Naive B cell (primary cell): ENCODE data around the gene SLC35A1. TPM values are rescaled to one million over a fixed set of nuclear protein-coding genes. Genes with fewer than 3 reads are reported as not detected.
"Not testable (repeated sequence)": the region's sequence is repeated elsewhere in the genome, so short reads cannot be mapped to it uniquely, and the experiment has no call there.

ENCODE experiments used
- ATAC-seq, 2 donors: fragments of 150-1000 bp; cut with Tn5 transposase; 2 replicates each; pipeline ENCODE4 v1.10.0; 2021; ENCODE audit warnings: low read depth in 2 of 2, mild to moderate bottlenecking in 2 of 2, moderate library complexity in 2 of 2
- DNase-seq: peaks from one replicate; pipeline ENCODE4 v3.0.0; 2022
- H3K27ac Mint-ChIP-seq, 6 donors: one replicate each; pipeline ENCODE4 v1.8.0; 2020 to 2022; ENCODE audit warnings: mild to moderate bottlenecking in 6 of 6, mixed read lengths in 6 of 6, moderate library complexity in 5 of 6, inconsistent platforms in 2 of 6
- H3K27me3 Mint-ChIP-seq, 3 donors: one replicate each; pipeline ENCODE4 v1.8.0; 2021 to 2022; ENCODE audit warnings: mixed read lengths in 3 of 3, mild to moderate bottlenecking in 1 of 3
- H3K36me3 Mint-ChIP-seq, 2 donors: one replicate each; pipeline ENCODE4 v1.8.0; 2020 to 2022; ENCODE audit warnings: mixed read lengths in 2 of 2, inconsistent platforms in 1 of 2, mild to moderate bottlenecking in 1 of 2
- H3K4me1 Mint-ChIP-seq, 3 donors: one replicate each; pipeline ENCODE4 v1.8.0; 2020 to 2022; ENCODE audit warnings: mixed read lengths in 3 of 3, inconsistent platforms in 1 of 3, mild to moderate bottlenecking in 1 of 3, moderate library complexity in 1 of 3
- H3K4me3 Mint-ChIP-seq, 8 donors: one replicate each; pipeline ENCODE4 v1.8.0; 2020 to 2022; ENCODE audit warnings: mild to moderate bottlenecking in 8 of 8, mixed read lengths in 8 of 8, moderate library complexity in 8 of 8, inconsistent platforms in 2 of 8
- H3K9me3 Mint-ChIP-seq, 7 donors: one replicate each; pipeline ENCODE4 v1.8.0; 2020 to 2022; ENCODE audit warnings: mixed read lengths in 7 of 7, mild to moderate bottlenecking in 5 of 7, inconsistent platforms in 2 of 7, moderate library complexity in 1 of 7
- polyA plus RNA-seq, 6 donors: library from polyadenylated mRNA; unstranded; fragments of 300-500 nt; fragmentation: Illumina TruSeq; gene quantifications; one replicate each; pipeline ENCODE4 v1.2.3, GENCODE V29; 2021; ENCODE audit warnings: low read depth in 6 of 6

Gene SLC35A1
- polyA plus RNA-seq, 6 donors from 2014 or later = 18.0 to 26.6 (median 25.4) TPM

GRCh38 chr6:87487555-87487954 lies 14.8 kb downstream of the SLC35A1 start:
- Mint-ChIP-seq H3K27ac (peak overlapping the region in 1 of 6 donors; percentile 70), H3K4me3 (no peak overlapping the region), H3K36me3 (peaks cover 0 to 11% of the 10 kb centered on the region in 2 donors), H3K4me1 (peaks cover 0 to 10% (median 5%) of the 10 kb centered on the region in 3 donors), H3K9me3 (no peaks in the 10 kb centered on the region), H3K27me3 (no peaks in the 10 kb centered on the region)
- ATAC-seq = no peak
- no peak for DNase-seq

- H3K9me3 Mint-ChIP-seq = not testable (repeated sequence)
Observed at GRCh38 chr6:87489326-87489725, 16.6 kb downstream of the SLC35A1 start.

GRCh38 chr6:87494761-87495422 lies 22.1 kb downstream of the SLC35A1 start:
- H3K9me3 Mint-ChIP-seq = no peaks in the 10 kb centered on the region
- ATAC-seq = peak; percentile 68 to 82
- peak overlapping the region in 4 of 8 donors; percentile 5 to 77 (median 64) for H3K4me3 Mint-ChIP-seq
- no peaks in the 10 kb centered on the region for H3K27me3 Mint-ChIP-seq
- peak; percentile 27 for DNase-seq
- peaks cover 0 to 18% (median 0%) of the 10 kb centered on the region in 3 donors for H3K4me1 Mint-ChIP-seq
- H3K27ac Mint-ChIP-seq = peak overlapping the region in 1 of 6 donors; percentile 27
- peaks cover 0 to 13% of the 10 kb centered on the region in 2 donors for H3K36me3 Mint-ChIP-seq

More at GRCh38 chr6:87489326-87489725, 16.6 kb downstream of the SLC35A1 start:
- not testable (repeated sequence) for H3K4me3 Mint-ChIP-seq, ATAC-seq, DNase-seq, H3K4me1 Mint-ChIP-seq, H3K27me3 Mint-ChIP-seq
- Mint-ChIP-seq H3K36me3 (peaks cover 0 to 13% of the 10 kb centered on the region in 2 donors), H3K27ac (peak overlapping the region in 1 of 6 donors; percentile 62)

- H3K27me3 Mint-ChIP-seq = no peaks in the 10 kb centered on the region
- ATAC-seq (no peak), DNase-seq (no peak)
- H3K27ac Mint-ChIP-seq = peak overlapping the region in 1 of 6 donors; percentile 81
- peaks cover 7 to 8% of the 10 kb centered on the region in 2 donors for H3K36me3 Mint-ChIP-seq
- H3K4me3 Mint-ChIP-seq = no peak overlapping the region
- no peaks in the 10 kb centered on the region for H3K9me3 Mint-ChIP-seq
- H3K4me1 Mint-ChIP-seq = peaks cover 0 to 18% (median 0%) of the 10 kb centered on the region in 3 donors
Observed at GRCh38 chr6:87498048-87498447, 25.3 kb downstream of the SLC35A1 start.

- H3K27ac Mint-ChIP-seq = no peak overlapping the region
- no peaks in the 10 kb centered on the region for H3K9me3 Mint-ChIP-seq
- peaks cover 6 to 8% of the 10 kb centered on the region in 2 donors for H3K36me3 Mint-ChIP-seq
Observed at GRCh38 chr6:87501809-87502572, 29.2 kb downstream of the SLC35A1 start.

GRCh38 chr6:87504441-87504840 lies 31.7 kb downstream of the SLC35A1 start:
- Mint-ChIP-seq H3K27me3 (no peaks in the 10 kb centered on the region), H3K9me3 (no peaks in the 10 kb centered on the region), H3K4me3 (no peak overlapping the region), H3K36me3 (peaks cover 6 to 8% of the 10 kb centered on the region in 2 donors), H3K27ac (peak overlapping the region in 3 of 6 donors; percentile 0 to 29 (median 4)), H3K4me1 (no peaks in the 10 kb centered on the region)
- ATAC-seq (no peak), DNase-seq (no peak)

More at GRCh38 chr6:87501809-87502572, 29.2 kb downstream of the SLC35A1 start:
- ATAC-seq = no peak
- Mint-ChIP-seq H3K4me1 (no peaks in the 10 kb centered on the region), H3K27me3 (no peaks in the 10 kb centered on the region), H3K4me3 (no peak overlapping the region)
- no peak for DNase-seq

GRCh38 chr6:87514831-87515230 lies 42.1 kb downstream of the SLC35A1 start:
- peak overlapping the region in 4 of 6 donors; percentile 28 to 69 (median 49) for H3K27ac Mint-ChIP-seq
- ATAC-seq (no peak), DNase-seq (no peak)
- no peaks in the 10 kb centered on the region for H3K9me3 Mint-ChIP-seq
- no peaks in the 10 kb centered on the region for H3K27me3 Mint-ChIP-seq
- peaks cover 0 to 4% (median 0%) of the 10 kb centered on the region in 3 donors for H3K4me1 Mint-ChIP-seq
- H3K36me3 Mint-ChIP-seq = peaks cover 0 to 14% of the 10 kb centered on the region in 2 donors
- no peak overlapping the region for H3K4me3 Mint-ChIP-seq

GRCh38 chr6:87518453-87518852 lies 45.7 kb downstream of the SLC35A1 start:
- Mint-ChIP-seq H3K27me3 (no peaks in the 10 kb centered on the region), H3K27ac (no peak overlapping the region), H3K9me3 (no peaks in the 10 kb centered on the region), H3K36me3 (peaks cover 0 to 24% of the 10 kb centered on the region in 2 donors), H3K4me3 (no peak overlapping the region), H3K4me1 (peaks cover 0 to 4% (median 0%) of the 10 kb centered on the region in 3 donors)
- no peak for DNase-seq
- no peak for ATAC-seq

- H3K27me3 Mint-ChIP-seq = no peaks in the 10 kb centered on the region
- no peak overlapping the region for H3K4me3 Mint-ChIP-seq
- no peaks in the 10 kb centered on the region for H3K9me3 Mint-ChIP-seq
- DNase-seq = no peak
- peak overlapping the region in 2 of 6 donors; percentile 34 to 69 for H3K27ac Mint-ChIP-seq
- no peak for ATAC-seq
- H3K4me1 Mint-ChIP-seq = no peaks in the 10 kb centered on the region
- peaks cover 4 to 28% of the 10 kb centered on the region in 2 donors for H3K36me3 Mint-ChIP-seq
Observed at GRCh38 chr6:87522686-87523085, 49.9 kb downstream of the SLC35A1 start.

- H3K4me3 Mint-ChIP-seq = no peak overlapping the region
- no peaks in the 10 kb centered on the region for H3K9me3 Mint-ChIP-seq
- H3K4me1 Mint-ChIP-seq = peaks cover 0 to 11% (median 1%) of the 10 kb centered on the region in 3 donors
- no peak for ATAC-seq
- H3K27ac Mint-ChIP-seq = peak overlapping the region in 2 of 6 donors; percentile 38 to 69
- peaks cover 17 to 19% of the 10 kb centered on the region in 2 donors for H3K36me3 Mint-ChIP-seq
- no peaks in the 10 kb centered on the region for H3K27me3 Mint-ChIP-seq
- no peak for DNase-seq
Observed at GRCh38 chr6:87529221-87529620, 56.4 kb downstream of the SLC35A1 start.

GRCh38 chr6:87534377-87535047 lies 61.7 kb downstream of the SLC35A1 start:
- DNase-seq (no peak), ATAC-seq (no peak)
- peaks cover 9 to 22% (median 10%) of the 10 kb centered on the region in 3 donors for H3K4me1 Mint-ChIP-seq
- no peak overlapping the region for H3K4me3 Mint-ChIP-seq
- H3K27me3 Mint-ChIP-seq = no peaks in the 10 kb centered on the region
- peaks cover 18 to 21% of the 10 kb centered on the region in 2 donors for H3K36me3 Mint-ChIP-seq
- peak overlapping the region in 4 of 6 donors; percentile 2 to 76 (median 24) for H3K27ac Mint-ChIP-seq
- H3K9me3 Mint-ChIP-seq = peaks cover 0 to 4% (median 3%) of the 10 kb centered on the region in 7 donors

- peaks cover 0 to 16% (median 10%) of the 10 kb centered on the region in 7 donors for H3K9me3 Mint-ChIP-seq
- no peak overlapping the region for H3K4me3 Mint-ChIP-seq
- H3K36me3 Mint-ChIP-seq = peaks cover 17 to 26% of the 10 kb centered on the region in 2 donors
Observed at GRCh38 chr6:87538510-87539260, 65.9 kb downstream of the SLC35A1 start.

More at GRCh38 chr6:87538510-87539260, 65.9 kb downstream of the SLC35A1 start:
- no peaks in the 10 kb centered on the region for H3K27me3 Mint-ChIP-seq
- peaks cover 8 to 14% (median 9%) of the 10 kb centered on the region in 3 donors for H3K4me1 Mint-ChIP-seq
- no peak overlapping the region for H3K27ac Mint-ChIP-seq
- DNase-seq (no peak), ATAC-seq (no peak)
